Astrocyte (in vitro differentiated cells and primary cell): ENCODE measurements around the gene CNKSR2. TPM values are rescaled to one million over a fixed set of nuclear protein-coding genes. Genes with fewer than 3 reads are reported as not detected.
A peak's percentile ranks its signal among the peaks of the same experiment; 100 is the strongest.

Experiments used
- DNase-seq: peaks from one replicate; pipeline ENCODE4 v3.0.0-alpha.2; 2010; ENCODE audit warnings: low read depth
- FAIRE-seq: peaks from 2 replicates; lab custom pipeline; 2011; peaks lifted over from hg19 to GRCh38; lab: Jason Lieb, UNC
- H2AFZ ChIP-seq: 2 replicates; pipeline ENCODE4 v1.6.0; 2012; ENCODE audit warnings: low read depth, low read length, inconsistent platforms
- H3K27ac ChIP-seq: 2 replicates; pipeline ENCODE4 v1.5.1; 2011; ENCODE audit warnings: low read depth, low read length, inconsistent platforms
- H3K27me3 ChIP-seq: 2 replicates; pipeline ENCODE4 v1.6.0; 2011; ENCODE audit warnings: low read length, inconsistent platforms; ENCODE audit not compliant: insufficient read depth
- H3K36me3 ChIP-seq: 2 replicates; pipeline ENCODE4 v1.5.1; 2011; ENCODE audit warnings: low read length, inconsistent platforms; ENCODE audit not compliant: insufficient read depth
- H3K4me1 ChIP-seq: 2 replicates; pipeline ENCODE4 v1.5.1; 2011; ENCODE audit warnings: low read length, inconsistent platforms; ENCODE audit not compliant: insufficient read depth
- H3K4me2 ChIP-seq: 2 replicates; pipeline ENCODE4 v1.6.0; 2012; ENCODE audit warnings: low read length, inconsistent platforms
- H3K4me3 ChIP-seq: 2 replicates; pipeline ENCODE4 v1.5.1; 2011; ENCODE audit warnings: low read depth, mild to moderate bottlenecking, low read length, inconsistent platforms; ENCODE audit not compliant: insufficient read depth
- H3K79me2 ChIP-seq: 2 replicates; pipeline ENCODE4 v1.6.0; 2012; ENCODE audit warnings: mild to moderate bottlenecking, low read length, inconsistent platforms; ENCODE audit not compliant: insufficient read depth
- H3K9ac ChIP-seq: 2 replicates; pipeline ENCODE4 v1.6.0; 2012; ENCODE audit warnings: mild to moderate bottlenecking, low read length, inconsistent platforms
- H3K9me3 ChIP-seq: 2 replicates; pipeline ENCODE4 v1.5.1; 2012; ENCODE audit warnings: low read depth, mild to moderate bottlenecking, low read length, inconsistent platforms; ENCODE audit not compliant: insufficient read depth
- H4K20me1 ChIP-seq: 2 replicates; pipeline ENCODE4 v1.6.0; 2012; ENCODE audit warnings: low read length, inconsistent platforms; ENCODE audit not compliant: insufficient read depth
- H3K27ac Mint-ChIP-seq: one replicate; pipeline ENCODE4 v1.8.0; 2021; ENCODE audit warnings: mild to moderate bottlenecking, mixed read lengths; ENCODE audit not compliant: unreplicated experiment
- H3K27me3 Mint-ChIP-seq: one replicate; pipeline ENCODE4 v1.8.0; 2021; ENCODE audit warnings: low read depth, mixed read lengths; ENCODE audit not compliant: unreplicated experiment
- H3K36me3 Mint-ChIP-seq: one replicate; pipeline ENCODE4 v1.8.0; 2021; ENCODE audit warnings: low read depth, mixed read lengths; ENCODE audit not compliant: unreplicated experiment
- H3K4me1 Mint-ChIP-seq: one replicate; pipeline ENCODE4 v1.8.0; 2021; ENCODE audit warnings: low read depth, mixed read lengths; ENCODE audit not compliant: unreplicated experiment
- H3K4me3 Mint-ChIP-seq: one replicate; pipeline ENCODE4 v1.8.0; 2021; ENCODE audit warnings: mild to moderate bottlenecking, moderate library complexity, mixed read lengths; ENCODE audit not compliant: unreplicated experiment
- H3K9me3 Mint-ChIP-seq: one replicate; pipeline ENCODE4 v1.8.0; 2021; ENCODE audit warnings: mild to moderate bottlenecking, mixed read lengths; ENCODE audit not compliant: unreplicated experiment
- EZH2 ChIP-seq: IDR thresholded peaks from 2 replicates; pipeline ENCODE4 v1.6.1; 2012; ENCODE audit warnings: mild to moderate bottlenecking, low read length, inconsistent platforms; ENCODE audit not compliant: insufficient read depth
- total RNA-seq: library from RNA; stranded (reverse); gene quantifications from 2 replicates; pipeline ENCODE4 v1.2.1, GENCODE V29; 2021
- TF ChIP-seq, protein P1 (sequence below): IDR thresholded peaks from 2 replicates; pipeline ENCODE4 v1.5.1; 2011; ENCODE audit warnings: low read depth, mild to moderate bottlenecking, inconsistent platforms, low read length, moderate library complexity; ENCODE audit not compliant: insufficient read depth

The CNKSR2 gene
- total RNA-seq, 1 donor from 2014 or later = 4.1 TPM

GRCh38 chrX:21374994-21375707 is 933 bp downstream of the CNKSR2 start:
- FAIRE-seq (no peak), DNase-seq (no peak)
- no peak overlapping the region for H3K27ac Mint-ChIP-seq
- no peaks in the 10 kb centered on the region for H3K9me3 Mint-ChIP-seq
- no peaks in the 10 kb centered on the region for H3K9me3 ChIP-seq
- TF ChIP-seq, protein P1, sequence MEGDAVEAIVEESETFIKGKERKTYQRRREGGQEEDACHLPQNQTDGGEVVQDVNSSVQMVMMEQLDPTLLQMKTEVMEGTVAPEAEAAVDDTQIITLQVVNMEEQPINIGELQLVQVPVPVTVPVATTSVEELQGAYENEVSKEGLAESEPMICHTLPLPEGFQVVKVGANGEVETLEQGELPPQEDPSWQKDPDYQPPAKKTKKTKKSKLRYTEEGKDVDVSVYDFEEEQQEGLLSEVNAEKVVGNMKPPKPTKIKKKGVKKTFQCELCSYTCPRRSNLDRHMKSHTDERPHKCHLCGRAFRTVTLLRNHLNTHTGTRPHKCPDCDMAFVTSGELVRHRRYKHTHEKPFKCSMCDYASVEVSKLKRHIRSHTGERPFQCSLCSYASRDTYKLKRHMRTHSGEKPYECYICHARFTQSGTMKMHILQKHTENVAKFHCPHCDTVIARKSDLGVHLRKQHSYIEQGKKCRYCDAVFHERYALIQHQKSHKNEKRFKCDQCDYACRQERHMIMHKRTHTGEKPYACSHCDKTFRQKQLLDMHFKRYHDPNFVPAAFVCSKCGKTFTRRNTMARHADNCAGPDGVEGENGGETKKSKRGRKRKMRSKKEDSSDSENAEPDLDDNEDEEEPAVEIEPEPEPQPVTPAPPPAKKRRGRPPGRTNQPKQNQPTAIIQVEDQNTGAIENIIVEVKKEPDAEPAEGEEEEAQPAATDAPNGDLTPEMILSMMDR = no peak
- peak; percentile 33 for TF ChIP-seq EZH2
- no peaks in the 10 kb centered on the region for H3K4me1 Mint-ChIP-seq
- peak overlapping the region; percentile 57 for H3K9ac ChIP-seq
- no peaks in the 10 kb centered on the region for H3K36me3 Mint-ChIP-seq
- H4K20me1 ChIP-seq = no peaks in the 10 kb centered on the region
- H3K79me2 ChIP-seq = no peaks in the 10 kb centered on the region
- no peak overlapping the region for H3K27ac ChIP-seq
- no peaks in the 10 kb centered on the region for H3K27me3 Mint-ChIP-seq
- peaks cover 5% of the 10 kb centered on the region for H3K4me1 ChIP-seq
- peak overlapping the region; percentile 87 for H3K4me3 Mint-ChIP-seq
- H3K27me3 ChIP-seq = peaks cover 7% of the 10 kb centered on the region
- peak overlapping the region; percentile 90 for H3K4me2 ChIP-seq
- H3K36me3 ChIP-seq = no peaks in the 10 kb centered on the region
- peak overlapping the region; percentile 82 for H2AFZ ChIP-seq
- peak overlapping the region; percentile 62 for H3K4me3 ChIP-seq

GRCh38 chrX:21375708-21376009 is 1.4 kb downstream of the CNKSR2 start:
- Mint-ChIP-seq H3K27me3 (no peaks in the 10 kb centered on the region), H3K27ac (no peak overlapping the region), H3K36me3 (no peaks in the 10 kb centered on the region), H3K4me3 (peak overlapping the region; percentile 75), H3K9me3 (no peaks in the 10 kb centered on the region), H3K4me1 (no peaks in the 10 kb centered on the region)
- Histone ChIP-seq H3K9me3 (no peaks in the 10 kb centered on the region), H2AFZ (peak overlapping the region; percentile 82), H3K4me2 (peak overlapping the region; percentile 90), H3K79me2 (no peaks in the 10 kb centered on the region), H3K27ac (no peak overlapping the region), H3K9ac (no peak overlapping the region), H3K4me1 (peaks cover 5% of the 10 kb centered on the region), H3K36me3 (no peaks in the 10 kb centered on the region), H3K27me3 (peaks cover 7% of the 10 kb centered on the region), H3K4me3 (peak overlapping the region; percentile 62), H4K20me1 (no peaks in the 10 kb centered on the region)
- no peak for DNase-seq
- TF ChIP-seq, protein P1 = no peak
- no peak for TF ChIP-seq EZH2
- FAIRE-seq = no peak

DNA sequence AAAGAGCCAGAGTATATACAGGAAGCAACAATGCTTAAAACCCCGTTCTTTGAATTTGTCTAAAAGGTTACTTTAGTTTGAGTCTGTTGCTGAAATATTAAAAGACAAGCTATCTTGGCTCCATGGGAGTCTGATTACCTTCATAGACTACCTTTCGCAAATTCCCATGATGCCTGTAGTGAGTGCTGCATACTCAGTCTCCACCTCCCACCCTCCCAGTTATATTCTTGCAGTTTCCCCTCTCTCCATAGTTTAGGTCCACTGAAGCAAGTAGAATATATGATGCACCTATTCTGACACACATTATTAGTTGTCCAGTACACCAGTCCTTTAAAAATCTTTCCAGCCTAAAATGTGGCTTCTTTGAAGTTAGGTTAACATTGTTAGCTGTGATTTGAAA is 2.4 kb downstream of the CNKSR2 start:
- H4K20me1 ChIP-seq = no peaks in the 10 kb centered on the region
- H3K4me2 ChIP-seq = no peak overlapping the region
- no peaks in the 10 kb centered on the region for H3K9me3 Mint-ChIP-seq
- no peak overlapping the region for H3K27ac ChIP-seq
- no peaks in the 10 kb centered on the region for H3K4me1 Mint-ChIP-seq
- TF ChIP-seq, protein P1 = no peak
- no peak for TF ChIP-seq EZH2
- DNase-seq (no peak), FAIRE-seq (peak; percentile 69)
- H3K27me3 Mint-ChIP-seq = no peaks in the 10 kb centered on the region
- no peaks in the 10 kb centered on the region for H3K36me3 ChIP-seq
- no peaks in the 10 kb centered on the region for H3K79me2 ChIP-seq
- H3K4me1 ChIP-seq = peaks cover 5% of the 10 kb centered on the region
- H3K9ac ChIP-seq = no peak overlapping the region
- H3K36me3 Mint-ChIP-seq = no peaks in the 10 kb centered on the region
- H3K9me3 ChIP-seq = no peaks in the 10 kb centered on the region
- H2AFZ ChIP-seq = no peak overlapping the region
- no peak overlapping the region for H3K27ac Mint-ChIP-seq
- H3K27me3 ChIP-seq = peaks cover 7% of the 10 kb centered on the region
- no peak overlapping the region for H3K4me3 Mint-ChIP-seq
- H3K4me3 ChIP-seq = no peak overlapping the region
